Measurements from ENCODE around the gene EXOC3L2. TPM values are rescaled to one million over a fixed set of nuclear protein-coding genes. Genes with fewer than 3 reads are reported as not detected.

EXOC3L2 gene
- total RNA-seq, 2 experiments from 2014 or later, result not detected

DNA sequence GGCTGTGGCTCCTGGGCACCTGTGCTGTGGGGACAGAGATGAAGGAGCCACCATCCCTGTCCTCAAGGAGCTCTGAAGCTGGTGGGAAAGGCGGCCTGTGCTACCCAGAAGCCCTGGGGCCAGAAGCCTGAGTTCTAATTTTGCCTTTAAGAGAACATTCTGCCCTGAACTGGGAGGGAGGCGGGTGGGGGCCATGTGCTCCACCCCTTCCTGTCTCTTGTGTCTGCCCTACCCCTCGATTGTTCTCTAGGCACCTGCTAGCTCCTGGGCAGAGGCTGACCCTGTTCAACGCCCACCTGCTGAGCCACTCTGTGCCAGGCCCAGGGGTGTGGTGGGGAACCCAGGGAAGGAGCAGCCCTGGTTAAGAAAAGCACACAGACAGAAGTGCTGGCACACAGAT, 73.0 kb downstream of the EXOC3L2 start:
- peaks cover 64% of the 10 kb centered on the region for H3K4me1 ChIP-seq (ENCODE audit: insufficient read depth, low read length)
- H3K4me3 ChIP-seq (ENCODE audit: low read length), result peak overlapping the region; percentile 16
- H3K27me3 Mint-ChIP-seq, result no peaks in the 10 kb centered on the region
- no peaks in the 10 kb centered on the region for H3K9me3 Mint-ChIP-seq
- H3K4me3 Mint-ChIP-seq, result peak overlapping the region; percentile 65
- TF ChIP-seq, protein P1, sequence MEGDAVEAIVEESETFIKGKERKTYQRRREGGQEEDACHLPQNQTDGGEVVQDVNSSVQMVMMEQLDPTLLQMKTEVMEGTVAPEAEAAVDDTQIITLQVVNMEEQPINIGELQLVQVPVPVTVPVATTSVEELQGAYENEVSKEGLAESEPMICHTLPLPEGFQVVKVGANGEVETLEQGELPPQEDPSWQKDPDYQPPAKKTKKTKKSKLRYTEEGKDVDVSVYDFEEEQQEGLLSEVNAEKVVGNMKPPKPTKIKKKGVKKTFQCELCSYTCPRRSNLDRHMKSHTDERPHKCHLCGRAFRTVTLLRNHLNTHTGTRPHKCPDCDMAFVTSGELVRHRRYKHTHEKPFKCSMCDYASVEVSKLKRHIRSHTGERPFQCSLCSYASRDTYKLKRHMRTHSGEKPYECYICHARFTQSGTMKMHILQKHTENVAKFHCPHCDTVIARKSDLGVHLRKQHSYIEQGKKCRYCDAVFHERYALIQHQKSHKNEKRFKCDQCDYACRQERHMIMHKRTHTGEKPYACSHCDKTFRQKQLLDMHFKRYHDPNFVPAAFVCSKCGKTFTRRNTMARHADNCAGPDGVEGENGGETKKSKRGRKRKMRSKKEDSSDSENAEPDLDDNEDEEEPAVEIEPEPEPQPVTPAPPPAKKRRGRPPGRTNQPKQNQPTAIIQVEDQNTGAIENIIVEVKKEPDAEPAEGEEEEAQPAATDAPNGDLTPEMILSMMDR (IDR thresholded peaks at IDR 0.05), result no peak
- CTCF ChIA-PET, result interaction anchor here (1.5 kb wide), 1 partner anchor 10 kb away, joined by 3 read pairs; no protein-coding TSS in a partner anchor
- peaks cover 29% of the 10 kb centered on the region for H3K4me1 Mint-ChIP-seq (ENCODE audit: low read depth)
- DNase-seq (peak in 9 of 14 experiments; percentile 19 to 62 (median 38)), ATAC-seq (ENCODE audit: poor library complexity) (peak; percentile 70)
- H3K27me3 ChIP-seq (ENCODE audit: control insufficient read depth in 1 of 2, insufficient read depth in 2 of 2, low read length in 2 of 2), result no peaks in the 10 kb centered on the region
- H3K9me3 ChIP-seq (ENCODE audit: control insufficient read depth in 1 of 2, insufficient read depth in 1 of 2, low read length in 2 of 2), result no peaks in the 10 kb centered on the region
- H3K36me3 ChIP-seq (ENCODE audit: insufficient read depth, low read length), result no peaks in the 10 kb centered on the region
- POLR2A ChIA-PET, result interaction anchor here (1.2 to 1.8 kb wide), 3 partner anchors 10 to 81 kb away, joined by 3 to 5 read pairs (median 3); no protein-coding TSS in a partner anchor
- H3K36me3 Mint-ChIP-seq (ENCODE audit: low read depth), result no peaks in the 10 kb centered on the region
- intact Hi-C loops (cut with DNase I, micrococcal nuclease), result loop anchor here in 1 of 2 experiments (10.0 kb wide), 1 partner anchor 523 kb away; the partner anchor contains the start of genes QPCTL and SNRPD2
- H3K27ac Mint-ChIP-seq, result peak overlapping the region; percentile 85
- H3K27ac ChIP-seq (ENCODE audit: low read depth in 1 of 2, low read length in 2 of 2), result peak overlapping the region in 1 of 2 donors; percentile 64

DNA sequence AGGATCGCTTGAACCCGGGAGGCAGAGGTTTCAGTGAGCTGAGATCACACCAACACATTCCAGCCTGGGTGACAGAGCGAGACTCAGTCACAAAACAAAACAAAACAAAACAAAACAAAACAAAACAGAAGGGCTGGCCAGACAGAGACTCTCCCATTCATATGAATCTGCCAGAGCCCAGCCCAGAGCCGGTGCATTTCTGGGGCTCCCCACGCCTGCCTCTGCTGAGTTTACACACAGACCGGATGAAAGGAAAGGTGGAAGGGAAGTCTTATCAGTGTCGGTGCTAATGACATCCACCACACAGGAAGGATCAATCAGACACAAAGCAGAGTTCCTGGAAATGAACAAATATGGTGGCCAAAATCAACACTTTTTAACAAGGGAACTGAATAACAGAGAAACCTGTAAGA, 74.0 kb downstream of the EXOC3L2 start:
- H3K4me1 ChIP-seq (ENCODE audit: insufficient read depth, low read length), result peaks cover 57% of the 10 kb centered on the region
- H3K9me3 ChIP-seq (ENCODE audit: control insufficient read depth in 1 of 2, insufficient read depth in 1 of 2, low read length in 2 of 2), result no peaks in the 10 kb centered on the region
- peak overlapping the region; percentile 32 to 68 for H3K27ac ChIP-seq (ENCODE audit: low read depth in 1 of 2, low read length in 2 of 2)
- ChIA-PET POLR2A (interaction anchor here (1.2 to 1.8 kb wide), 4 partner anchors 11 to 80 kb away, joined by 3 to 5 read pairs (median 3); no protein-coding TSS in a partner anchor), CTCF (interaction anchor here (1.5 kb wide), 1 partner anchor 11 kb away, joined by 3 read pairs; no protein-coding TSS in a partner anchor)
- peaks cover 2% of the 10 kb centered on the region for H3K36me3 ChIP-seq (ENCODE audit: insufficient read depth, low read length)
- DNase-seq (peak in 9 of 14 experiments; percentile 29 to 83 (median 46)), ATAC-seq (ENCODE audit: poor library complexity) (peak; percentile 88)
- intact Hi-C loops (cut with DNase I, micrococcal nuclease), result loop anchor here in 1 of 2 experiments (10.0 kb wide), 1 partner anchor 524 kb away; the partner anchor contains the start of genes QPCTL and SNRPD2
- Mint-ChIP-seq H3K27ac (peak overlapping the region; percentile 85), H3K9me3 (no peaks in the 10 kb centered on the region), H3K27me3 (no peaks in the 10 kb centered on the region), H3K4me3 (peak overlapping the region; percentile 54), H3K4me1 (ENCODE audit: low read depth) (peaks cover 32% of the 10 kb centered on the region), H3K36me3 (ENCODE audit: low read depth) (no peaks in the 10 kb centered on the region)
- H3K4me3 ChIP-seq (ENCODE audit: low read length), result peak overlapping the region; percentile 24
- TF ChIP-seq, protein P1 (IDR thresholded peaks at IDR 0.05), result no peak
- no peaks in the 10 kb centered on the region for H3K27me3 ChIP-seq (ENCODE audit: control insufficient read depth in 1 of 2, insufficient read depth in 2 of 2, low read length in 2 of 2)

DNA sequence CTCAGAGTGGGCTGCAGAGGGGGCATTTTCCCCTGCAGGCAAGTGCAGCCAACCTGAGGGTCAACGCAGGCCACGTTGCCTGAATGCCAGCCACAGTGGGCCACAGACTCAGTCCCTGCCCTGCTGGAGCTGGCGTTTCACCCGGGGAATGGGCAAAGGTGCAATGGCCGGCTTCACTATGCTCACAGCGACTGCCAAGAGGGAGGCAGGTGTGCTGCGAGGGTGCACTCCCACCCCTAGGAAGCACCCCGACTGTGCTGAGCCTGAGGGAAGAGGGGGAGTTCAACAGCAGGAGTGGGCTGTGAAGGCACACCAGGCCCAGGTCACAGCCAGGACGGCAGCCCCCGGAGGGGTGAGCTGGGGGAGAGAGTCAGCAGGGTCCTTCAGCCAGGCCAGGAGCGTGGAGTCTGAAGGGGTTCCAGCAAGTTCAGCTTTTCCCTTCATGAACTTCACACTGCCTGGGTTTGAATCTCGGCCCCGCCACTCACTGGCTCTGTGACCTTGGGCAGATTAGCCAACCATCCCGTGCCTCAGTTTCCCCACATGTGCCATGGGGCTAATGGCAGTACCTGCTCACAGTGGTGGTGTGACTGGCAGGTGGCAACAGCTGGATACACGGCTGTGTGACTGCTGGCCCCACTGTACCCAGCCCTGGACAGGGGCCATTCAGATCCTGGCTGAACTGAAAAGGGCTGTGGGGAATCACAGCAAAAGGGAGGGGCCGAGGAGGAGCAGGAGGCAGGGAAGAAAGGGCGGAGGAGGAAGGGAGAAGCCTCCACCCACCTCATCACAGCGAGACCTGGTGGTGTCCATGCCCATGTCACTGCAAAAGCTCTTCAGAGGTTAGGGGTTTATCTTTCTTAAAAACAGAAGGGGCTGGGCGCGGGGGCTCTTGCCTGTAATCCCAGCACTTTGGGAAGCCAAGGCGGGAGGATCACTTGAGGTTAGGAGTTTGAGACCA, 74.8 kb downstream of the EXOC3L2 start:
- H3K27me3 ChIP-seq (ENCODE audit: control insufficient read depth in 1 of 2, insufficient read depth in 2 of 2, low read length in 2 of 2), result no peaks in the 10 kb centered on the region
- no peaks in the 10 kb centered on the region for H3K36me3 Mint-ChIP-seq (ENCODE audit: low read depth)
- POLR2A ChIA-PET, result interaction anchor here (1.1 to 1.5 kb wide), 2 partner anchors 8 to 34 kb away, joined by 3 read pairs; partner anchors contain the start of genes BLOC1S3 and TRAPPC6A
- H3K27ac Mint-ChIP-seq, result peak overlapping the region; percentile 85
- no peak overlapping the region for H3K4me3 ChIP-seq (ENCODE audit: low read length)
- peak overlapping the region; percentile 32 to 68 for H3K27ac ChIP-seq (ENCODE audit: low read depth in 1 of 2, low read length in 2 of 2)
- intact Hi-C loops (cut with DNase I, micrococcal nuclease), result loop anchor here in 1 of 2 experiments (10.0 kb wide), 1 partner anchor 524 kb away; the partner anchor contains the start of genes QPCTL and SNRPD2
- CTCF ChIA-PET, result interaction anchor here (1.5 kb wide), 1 partner anchor 12 kb away, joined by 3 read pairs; no protein-coding TSS in a partner anchor
- no peaks in the 10 kb centered on the region for H3K9me3 ChIP-seq (ENCODE audit: control insufficient read depth in 1 of 2, insufficient read depth in 1 of 2, low read length in 2 of 2)
- no peaks in the 10 kb centered on the region for H3K9me3 Mint-ChIP-seq
- H3K27me3 Mint-ChIP-seq, result no peaks in the 10 kb centered on the region
- H3K4me1 ChIP-seq (ENCODE audit: insufficient read depth, low read length), result peaks cover 59% of the 10 kb centered on the region
- peaks cover 28% of the 10 kb centered on the region for H3K4me1 Mint-ChIP-seq (ENCODE audit: low read depth)
- no peak for DNase-seq
- TF ChIP-seq, protein P1 (IDR thresholded peaks at IDR 0.05), result no peak
- peaks cover 2% of the 10 kb centered on the region for H3K36me3 ChIP-seq (ENCODE audit: insufficient read depth, low read length)
- no peak overlapping the region for H3K4me3 Mint-ChIP-seq
- no peak for ATAC-seq (ENCODE audit: poor library complexity)

Data from CD4-positive, alpha-beta T cell (primary cell).